Activated naive CD8-positive, alpha-beta T cell (primary cell): ENCODE measurements around the gene CDH23.

Source experiments
- H3K27ac Mint-ChIP-seq: one replicate; pipeline ENCODE4 v1.8.0; 2021; ENCODE audit warnings: mixed read lengths
- H3K27me3 Mint-ChIP-seq: one replicate; pipeline ENCODE4 v1.8.0; 2021; ENCODE audit warnings: mixed read lengths
- H3K36me3 Mint-ChIP-seq: one replicate; pipeline ENCODE4 v1.8.0; 2021; ENCODE audit warnings: mixed read lengths
- H3K4me1 Mint-ChIP-seq: one replicate; pipeline ENCODE4 v1.8.0; 2021; ENCODE audit warnings: low read depth, mixed read lengths
- H3K4me3 Mint-ChIP-seq: one replicate; pipeline ENCODE4 v1.8.0; 2021; ENCODE audit warnings: mild to moderate bottlenecking, mixed read lengths
- H3K9me3 Mint-ChIP-seq: one replicate; pipeline ENCODE4 v1.8.0; 2021; ENCODE audit warnings: low read depth, mixed read lengths

The CDH23 gene

GRCh38 chr10:71719042-71719441 lies 322.3 kb downstream of the CDH23 start:
- Mint-ChIP-seq H3K4me3 (no peak overlapping the region), H3K36me3 (no peaks in the 10 kb centered on the region), H3K9me3 (no peaks in the 10 kb centered on the region), H3K27me3 (no peaks in the 10 kb centered on the region), H3K4me1 (peaks cover 62% of the 10 kb centered on the region), H3K27ac (no peak overlapping the region)

DNA sequence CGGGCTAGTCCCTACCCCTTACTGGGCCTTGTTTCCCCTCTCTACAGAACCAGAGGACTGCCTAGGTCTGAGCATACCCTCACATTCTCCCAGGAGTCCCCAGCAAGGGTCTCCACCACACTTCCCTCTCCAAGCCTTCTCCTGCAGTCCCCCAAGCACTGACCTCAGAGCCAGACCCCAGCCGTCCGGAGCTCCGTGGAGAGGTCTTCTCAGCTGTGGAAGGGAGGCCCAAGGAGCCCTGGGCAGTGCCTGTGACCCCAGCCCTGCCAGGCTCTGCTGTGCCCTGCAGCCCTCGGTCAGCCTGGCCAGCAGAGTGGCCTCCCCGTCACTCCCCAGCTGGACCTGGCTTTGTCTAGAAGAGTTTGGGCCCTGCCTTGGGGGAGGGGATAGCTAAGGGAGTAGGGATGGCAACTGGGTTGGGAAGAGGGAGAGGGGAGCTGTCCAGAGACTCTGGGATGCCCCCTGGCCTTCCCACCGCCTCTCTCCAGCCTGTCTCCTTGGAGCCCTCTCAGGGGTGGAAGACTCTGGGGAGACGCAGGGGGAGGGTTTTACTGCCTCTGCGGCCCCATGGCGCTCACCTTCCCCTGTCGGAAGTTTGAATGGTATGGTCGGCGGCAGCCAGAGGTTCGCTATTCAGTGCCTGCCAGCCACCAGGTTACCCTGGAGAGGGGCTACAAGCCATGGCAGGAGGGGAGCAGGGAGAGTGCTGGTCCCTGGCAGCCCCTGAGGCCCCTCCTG lies 322.9 kb downstream of the CDH23 start, which contains the start of gene C10orf105:
C10orf105 (minus strand) TSS at position 315 of the 738 bp plus-strand sequence. CDS start 3,441 bp downstream, outside the sequence.
- peaks cover 61% of the 10 kb centered on the region for H3K4me1 Mint-ChIP-seq
- H3K4me3 Mint-ChIP-seq: no peak within 1 kb of the TSS
- H3K27ac Mint-ChIP-seq: peak within 1 kb of the TSS; percentile 68
- no peaks in the 10 kb centered on the region for H3K36me3 Mint-ChIP-seq
- H3K9me3 Mint-ChIP-seq: no peaks in the 10 kb centered on the region
- H3K27me3 Mint-ChIP-seq: no peaks in the 10 kb centered on the region

DNA sequence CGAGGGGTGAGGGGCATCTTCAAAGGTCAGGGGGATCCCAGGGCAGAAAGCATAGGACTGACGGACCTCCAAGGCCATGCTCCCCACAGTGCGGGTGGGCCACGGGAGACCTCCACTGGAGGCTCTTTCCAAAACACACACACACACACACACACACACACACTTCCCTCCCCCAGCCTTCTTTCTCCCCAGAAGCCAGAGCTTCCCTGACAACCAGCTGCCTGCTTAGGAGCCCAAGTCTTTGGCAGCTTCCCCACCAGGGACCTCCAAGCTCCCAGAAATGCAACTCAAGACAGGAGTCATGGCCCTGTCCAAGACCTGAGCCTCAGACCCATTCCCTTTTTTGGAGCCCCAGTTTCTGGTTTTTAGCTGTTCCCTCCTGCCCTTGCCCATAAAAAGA lies 323.6 kb downstream of the CDH23 start:
- peaks cover 61% of the 10 kb centered on the region for H3K4me1 Mint-ChIP-seq
- H3K27me3 Mint-ChIP-seq: no peaks in the 10 kb centered on the region

DNA sequence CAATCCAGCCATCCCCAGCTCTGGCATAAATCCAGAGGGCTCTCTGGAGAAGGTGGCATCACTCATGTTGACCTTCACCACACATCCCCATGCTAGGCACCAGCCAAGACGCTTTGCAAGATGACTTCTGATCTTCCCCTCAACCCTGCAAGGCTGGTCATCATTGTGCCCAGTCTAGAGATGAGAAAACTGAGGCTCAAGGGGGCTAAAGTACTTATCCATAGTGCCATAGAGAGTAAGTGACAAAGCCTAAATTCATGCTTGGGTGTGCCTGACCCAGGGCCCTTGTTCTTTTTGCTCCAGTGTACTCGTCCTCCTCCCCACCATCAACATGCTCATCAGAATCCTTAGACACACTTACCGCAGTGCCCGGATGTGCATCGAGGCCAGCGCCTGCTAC lies 324.6 kb downstream of the CDH23 start:
- no peaks in the 10 kb centered on the region for H3K36me3 Mint-ChIP-seq
- H3K9me3 Mint-ChIP-seq: no peaks in the 10 kb centered on the region
- peak overlapping the region; percentile 51 for H3K27ac Mint-ChIP-seq
- H3K4me1 Mint-ChIP-seq: peaks cover 63% of the 10 kb centered on the region
- H3K4me3 Mint-ChIP-seq: no peak overlapping the region
- no peaks in the 10 kb centered on the region for H3K27me3 Mint-ChIP-seq

More for the DNA sequence above, 323.6 kb downstream of the CDH23 start:
- Mint-ChIP-seq H3K36me3 (no peaks in the 10 kb centered on the region), H3K27ac (peak overlapping the region; percentile 68), H3K9me3 (no peaks in the 10 kb centered on the region), H3K4me3 (no peak overlapping the region)

DNA sequence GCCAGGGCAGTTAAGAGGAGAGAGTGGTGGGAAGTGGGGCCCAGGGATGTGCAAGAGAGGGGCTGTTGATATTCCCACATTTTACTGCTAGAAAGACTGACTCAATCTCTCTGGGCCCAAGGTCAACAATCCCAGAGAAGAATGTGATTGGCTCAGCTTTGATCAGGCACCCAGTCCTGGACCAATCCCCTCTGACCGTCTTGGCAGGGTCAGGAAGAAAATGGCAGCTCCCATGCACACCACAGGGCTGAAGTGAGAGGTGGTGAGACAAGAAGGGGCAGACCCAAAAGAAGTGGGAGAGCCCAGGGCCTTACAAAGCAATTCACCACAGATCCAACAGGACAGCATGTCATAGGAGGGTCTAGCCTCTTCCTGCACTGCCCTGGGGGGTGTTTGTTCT lies 326.1 kb downstream of the CDH23 start:
- Mint-ChIP-seq H3K4me3 (no peak overlapping the region), H3K36me3 (no peaks in the 10 kb centered on the region), H3K9me3 (no peaks in the 10 kb centered on the region), H3K4me1 (peaks cover 67% of the 10 kb centered on the region), H3K27ac (peak overlapping the region; percentile 81), H3K27me3 (no peaks in the 10 kb centered on the region)

GRCh38 chr10:71723311-71723710 lies 326.6 kb downstream of the CDH23 start:
- peaks cover 72% of the 10 kb centered on the region for H3K4me1 Mint-ChIP-seq

GRCh38 chr10:71724539-71724938 lies 327.8 kb downstream of the CDH23 start:
- Mint-ChIP-seq H3K27ac (peak overlapping the region; percentile 98), H3K36me3 (no peaks in the 10 kb centered on the region), H3K4me1 (peaks cover 80% of the 10 kb centered on the region), H3K9me3 (no peaks in the 10 kb centered on the region), H3K27me3 (no peaks in the 10 kb centered on the region), H3K4me3 (no peak overlapping the region)

More at GRCh38 chr10:71723311-71723710, 326.6 kb downstream of the CDH23 start:
- no peaks in the 10 kb centered on the region for H3K9me3 Mint-ChIP-seq
- peak overlapping the region; percentile 81 for H3K27ac Mint-ChIP-seq
- no peaks in the 10 kb centered on the region for H3K27me3 Mint-ChIP-seq
- no peaks in the 10 kb centered on the region for H3K36me3 Mint-ChIP-seq
- H3K4me3 Mint-ChIP-seq: no peak overlapping the region

DNA sequence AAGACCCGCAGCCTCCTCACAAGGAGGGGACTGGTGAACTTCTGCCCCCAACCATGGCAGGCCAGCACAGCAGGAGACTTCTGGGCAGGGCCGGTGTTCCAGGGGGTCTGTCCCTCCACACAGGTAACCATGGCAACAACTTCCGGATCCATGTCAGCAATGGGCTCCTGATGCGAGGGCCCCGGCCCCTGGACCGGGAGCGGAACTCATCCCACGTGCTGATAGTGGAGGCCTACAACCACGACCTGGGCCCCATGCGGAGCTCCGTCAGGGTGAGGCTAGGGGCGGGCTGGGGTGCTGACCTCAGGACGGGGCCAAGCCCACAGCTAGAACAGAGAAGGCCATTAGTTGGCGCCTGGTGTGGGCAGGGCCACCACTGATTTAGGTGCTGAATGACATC lies 328.5 kb downstream of the CDH23 start:
- Mint-ChIP-seq H3K27ac (peak overlapping the region; percentile 98), H3K9me3 (no peaks in the 10 kb centered on the region), H3K27me3 (no peaks in the 10 kb centered on the region), H3K4me3 (no peak overlapping the region), H3K36me3 (no peaks in the 10 kb centered on the region), H3K4me1 (peaks cover 85% of the 10 kb centered on the region)

DNA sequence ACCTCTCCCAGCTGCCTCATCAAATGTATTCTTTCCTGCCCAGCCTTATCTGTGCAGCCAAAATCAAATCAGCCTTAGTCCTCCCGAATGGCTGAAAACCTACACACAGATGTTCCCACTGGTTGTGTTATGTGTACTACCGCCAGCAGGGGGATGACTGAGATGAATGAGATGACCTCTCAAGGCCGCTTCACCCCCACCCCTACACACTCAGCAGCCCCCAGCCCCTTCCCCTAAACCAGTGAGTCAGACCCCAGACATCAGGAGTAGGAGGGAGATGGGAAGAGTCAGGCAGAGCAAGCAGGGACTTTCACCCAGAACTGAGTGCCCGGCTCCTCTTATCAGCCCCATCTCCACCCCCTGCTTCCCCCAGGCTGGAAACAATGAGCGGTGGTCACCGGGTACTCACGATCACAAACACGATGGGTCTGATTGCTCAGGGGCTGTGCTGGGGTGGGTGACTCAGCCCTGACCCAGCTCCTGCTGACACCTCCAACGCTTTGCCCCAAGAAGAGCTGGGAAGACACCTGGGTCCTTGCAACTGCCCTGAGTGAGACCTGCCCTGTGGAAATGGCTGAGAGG lies 329.4 kb downstream of the CDH23 start:
- peaks cover 89% of the 10 kb centered on the region for H3K4me1 Mint-ChIP-seq
- no peaks in the 10 kb centered on the region for H3K9me3 Mint-ChIP-seq
- peak overlapping the region; percentile 76 for H3K4me3 Mint-ChIP-seq
- no peaks in the 10 kb centered on the region for H3K36me3 Mint-ChIP-seq
- no peaks in the 10 kb centered on the region for H3K27me3 Mint-ChIP-seq
- H3K27ac Mint-ChIP-seq: peak overlapping the region; percentile 98

- H3K4me3 Mint-ChIP-seq: peak overlapping the region; percentile 76
- no peaks in the 10 kb centered on the region for H3K9me3 Mint-ChIP-seq
- no peaks in the 10 kb centered on the region for H3K36me3 Mint-ChIP-seq
- no peaks in the 10 kb centered on the region for H3K27me3 Mint-ChIP-seq
- H3K27ac Mint-ChIP-seq: peak overlapping the region; percentile 98
- H3K4me1 Mint-ChIP-seq: peaks cover 90% of the 10 kb centered on the region
Measured at GRCh38 chr10:71726580-71727104, 329.9 kb downstream of the CDH23 start.

DNA sequence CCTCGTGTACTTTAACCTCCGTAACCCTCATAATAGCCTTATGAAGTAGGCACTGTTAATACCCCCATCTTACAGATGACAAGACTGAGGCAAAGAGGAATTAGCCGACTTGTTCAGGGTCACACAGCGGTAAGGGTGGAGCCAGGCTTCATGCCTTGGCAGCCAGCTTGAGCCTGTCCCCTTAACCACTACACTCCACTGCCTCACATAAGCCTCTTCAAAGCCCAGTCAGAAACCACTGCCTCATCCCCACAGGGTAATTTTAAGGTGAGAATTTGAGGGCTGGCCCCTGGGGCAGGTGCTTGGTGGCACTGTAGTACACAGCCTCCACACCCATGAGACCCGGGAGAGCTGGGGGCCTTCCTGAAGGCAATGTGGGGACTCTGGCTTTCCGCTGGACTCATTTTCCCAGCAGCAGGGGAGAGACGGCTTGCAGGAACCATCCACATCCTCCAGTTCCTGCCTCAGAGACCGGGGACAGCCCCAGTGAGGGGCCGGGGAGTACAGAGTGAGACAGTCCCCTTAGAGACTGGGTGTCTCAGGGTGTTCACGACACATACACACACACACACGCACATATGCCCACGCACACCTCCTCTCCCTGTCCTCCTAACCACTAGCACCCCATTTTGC lies 330.5 kb downstream of the CDH23 start:
- H3K27me3 Mint-ChIP-seq: no peaks in the 10 kb centered on the region
- no peaks in the 10 kb centered on the region for H3K9me3 Mint-ChIP-seq
- peaks cover 92% of the 10 kb centered on the region for H3K4me1 Mint-ChIP-seq
- H3K36me3 Mint-ChIP-seq: no peaks in the 10 kb centered on the region
- H3K27ac Mint-ChIP-seq: peak overlapping the region; percentile 98
- peak overlapping the region; percentile 76 for H3K4me3 Mint-ChIP-seq

GRCh38 chr10:71727738-71728737 lies 331.3 kb downstream of the CDH23 start:
- H3K27me3 Mint-ChIP-seq: no peaks in the 10 kb centered on the region
- peak overlapping the region; percentile 76 for H3K4me3 Mint-ChIP-seq
- H3K36me3 Mint-ChIP-seq: no peaks in the 10 kb centered on the region
- H3K9me3 Mint-ChIP-seq: no peaks in the 10 kb centered on the region
- peaks cover 93% of the 10 kb centered on the region for H3K4me1 Mint-ChIP-seq
- H3K27ac Mint-ChIP-seq: peak overlapping the region; percentile 98

- Mint-ChIP-seq H3K4me1 (peaks cover 94% of the 10 kb centered on the region), H3K4me3 (peak overlapping the region; percentile 60), H3K36me3 (peaks cover 3% of the 10 kb centered on the region), H3K27ac (peak overlapping the region; percentile 98), H3K27me3 (no peaks in the 10 kb centered on the region), H3K9me3 (no peaks in the 10 kb centered on the region)
Measured at GRCh38 chr10:71729161-71729636, 332.5 kb downstream of the CDH23 start.

GRCh38 chr10:71731791-71732190 lies 335.1 kb downstream of the CDH23 start:
- H3K4me1 Mint-ChIP-seq: peaks cover 97% of the 10 kb centered on the region
- H3K36me3 Mint-ChIP-seq: peaks cover 3% of the 10 kb centered on the region
- peak overlapping the region; percentile 47 for H3K4me3 Mint-ChIP-seq
- no peaks in the 10 kb centered on the region for H3K27me3 Mint-ChIP-seq
- H3K9me3 Mint-ChIP-seq: no peaks in the 10 kb centered on the region
- H3K27ac Mint-ChIP-seq: peak overlapping the region; percentile 98
